Stimulated activated effector memory CD8-positive, alpha-beta T cell treated with anti-CD3 and anti-CD28 coated beads, Interleukin-12 subunit alpha, Interleukin-12 subunit beta, amount 100 ng/mL, for 72 hours (primary cell): ENCODE data around the gene ALCAM.
A peak's percentile ranks its signal among the peaks of the same experiment; 100 is the strongest.

Experiments
- ATAC-seq: fragments of 150-1000 bp; cut with Tn5 transposase; 2 replicates; pipeline ENCODE4 v1.10.0; 2021
- DNase-seq, 2 donors: peaks; one replicate each; pipeline ENCODE4 v3.0.0; 2021 to 2022; ENCODE audit warnings: low spot score in 2 of 2
- H3K27ac Mint-ChIP-seq: one replicate; pipeline ENCODE4 v1.8.0; 2022; ENCODE audit warnings: mild to moderate bottlenecking, mixed read lengths
- H3K36me3 Mint-ChIP-seq: one replicate; pipeline ENCODE4 v1.8.0; 2022; ENCODE audit warnings: mild to moderate bottlenecking, mixed read lengths
- H3K4me1 Mint-ChIP-seq: one replicate; pipeline ENCODE4 v1.8.0; 2022; ENCODE audit warnings: mixed read lengths
- H3K4me3 Mint-ChIP-seq: one replicate; pipeline ENCODE4 v1.8.0; 2022; ENCODE audit warnings: mild to moderate bottlenecking, mixed read lengths
- H3K9me3 Mint-ChIP-seq: one replicate; pipeline ENCODE4 v1.8.0; 2022; ENCODE audit warnings: mixed read lengths

The ALCAM gene

DNA sequence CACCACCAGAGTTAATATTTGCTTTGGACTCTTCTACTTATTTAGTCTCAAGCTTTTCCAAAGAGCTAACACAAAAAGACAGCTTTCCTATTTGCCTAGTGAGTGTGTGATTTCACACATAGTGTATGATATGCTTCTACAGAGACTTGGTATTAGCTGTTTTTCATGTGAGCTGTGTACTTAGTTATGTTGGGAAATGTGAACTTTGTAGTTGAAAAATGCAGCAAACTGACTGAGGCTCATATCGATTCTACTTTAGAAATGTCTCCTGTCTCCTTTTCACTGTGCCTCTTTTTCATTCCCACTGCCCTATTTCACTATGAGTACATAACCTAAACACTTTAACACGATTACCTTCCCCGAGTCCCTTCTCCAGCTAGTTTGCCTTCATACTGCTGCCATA, 136.5 kb downstream of the ALCAM start:
- no peak overlapping the region for H3K27ac Mint-ChIP-seq
- no peaks in the 10 kb centered on the region for H3K36me3 Mint-ChIP-seq
- no peak for ATAC-seq
- no peaks in the 10 kb centered on the region for H3K9me3 Mint-ChIP-seq
- H3K4me3 Mint-ChIP-seq = no peak overlapping the region
- DNase-seq = no peak
- no peaks in the 10 kb centered on the region for H3K4me1 Mint-ChIP-seq

DNA sequence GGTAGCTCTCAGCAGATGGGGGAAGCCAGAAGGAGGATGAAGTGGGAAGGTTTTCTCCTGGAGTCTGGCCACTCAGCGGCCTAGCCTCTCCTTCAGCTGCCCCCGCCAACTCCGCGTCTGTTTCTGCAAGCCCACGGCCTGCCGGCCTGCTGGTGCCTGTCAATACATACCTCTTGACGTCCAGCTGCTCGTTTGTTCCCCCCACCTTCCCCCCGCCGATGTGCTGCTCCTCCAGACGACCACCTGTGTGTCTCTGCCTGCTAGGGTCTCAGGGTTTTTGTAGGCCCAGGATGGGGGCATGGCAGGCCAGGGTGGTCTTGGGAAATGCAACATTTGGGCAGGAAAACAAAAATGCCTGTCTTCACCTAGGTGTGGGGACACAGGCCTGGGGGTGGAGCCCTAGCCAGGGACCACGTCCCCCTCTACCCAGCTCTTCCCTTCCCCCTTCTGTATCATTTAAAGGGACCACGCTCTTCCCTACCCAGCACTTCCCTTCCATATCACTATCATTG, 137.8 kb downstream of the ALCAM start:
- H3K4me1 Mint-ChIP-seq = no peaks in the 10 kb centered on the region
- H3K36me3 Mint-ChIP-seq = no peaks in the 10 kb centered on the region
- no peak overlapping the region for H3K27ac Mint-ChIP-seq
- H3K9me3 Mint-ChIP-seq = no peaks in the 10 kb centered on the region
- no peak for DNase-seq
- no peak overlapping the region for H3K4me3 Mint-ChIP-seq
- ATAC-seq = no peak

DNA sequence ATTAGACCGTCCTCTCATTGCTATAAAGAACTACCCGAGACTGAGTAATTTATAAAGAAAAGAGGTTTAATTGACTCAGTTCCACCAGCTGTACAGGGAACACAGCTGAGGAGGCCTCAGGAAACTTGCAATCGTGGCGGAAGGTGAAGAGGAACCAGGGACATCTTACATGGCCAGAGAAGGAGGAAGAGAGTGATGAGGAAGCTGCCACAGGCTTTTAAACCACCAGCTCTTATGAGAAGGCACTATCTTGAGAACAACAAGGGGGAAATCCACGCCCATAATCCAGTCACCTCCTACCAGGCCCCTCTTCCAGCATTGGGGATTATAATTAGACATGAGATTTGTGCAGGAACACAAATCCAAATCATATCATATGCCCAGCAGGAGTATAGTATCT, 138.5 kb downstream of the ALCAM start:
- no peaks in the 10 kb centered on the region for H3K9me3 Mint-ChIP-seq
- no peaks in the 10 kb centered on the region for H3K36me3 Mint-ChIP-seq
- no peak for ATAC-seq
- no peak overlapping the region for H3K4me3 Mint-ChIP-seq
- no peaks in the 10 kb centered on the region for H3K4me1 Mint-ChIP-seq
- no peak for DNase-seq
- no peak overlapping the region for H3K27ac Mint-ChIP-seq

- Mint-ChIP-seq H3K36me3 (no peaks in the 10 kb centered on the region), H3K4me3 (no peak overlapping the region), H3K27ac (no peak overlapping the region), H3K4me1 (no peaks in the 10 kb centered on the region), H3K9me3 (no peaks in the 10 kb centered on the region)
- ATAC-seq (no peak), DNase-seq (no peak)
These were observed 144.3 kb downstream of the ALCAM start for GRCh38 chr3:105511031-105511430.

GRCh38 chr3:105512061-105512460, 145.4 kb downstream of the ALCAM start:
- Mint-ChIP-seq H3K36me3 (no peaks in the 10 kb centered on the region), H3K4me1 (no peaks in the 10 kb centered on the region), H3K9me3 (no peaks in the 10 kb centered on the region), H3K27ac (no peak overlapping the region), H3K4me3 (no peak overlapping the region)
- ATAC-seq (no peak), DNase-seq (no peak)

- Mint-ChIP-seq H3K9me3 (no peaks in the 10 kb centered on the region), H3K36me3 (no peaks in the 10 kb centered on the region), H3K4me1 (no peaks in the 10 kb centered on the region), H3K27ac (no peak overlapping the region), H3K4me3 (no peak overlapping the region)
- DNase-seq = no peak
- ATAC-seq = no peak
These were observed 146.3 kb downstream of the ALCAM start for GRCh38 chr3:105513042-105513441.

DNA sequence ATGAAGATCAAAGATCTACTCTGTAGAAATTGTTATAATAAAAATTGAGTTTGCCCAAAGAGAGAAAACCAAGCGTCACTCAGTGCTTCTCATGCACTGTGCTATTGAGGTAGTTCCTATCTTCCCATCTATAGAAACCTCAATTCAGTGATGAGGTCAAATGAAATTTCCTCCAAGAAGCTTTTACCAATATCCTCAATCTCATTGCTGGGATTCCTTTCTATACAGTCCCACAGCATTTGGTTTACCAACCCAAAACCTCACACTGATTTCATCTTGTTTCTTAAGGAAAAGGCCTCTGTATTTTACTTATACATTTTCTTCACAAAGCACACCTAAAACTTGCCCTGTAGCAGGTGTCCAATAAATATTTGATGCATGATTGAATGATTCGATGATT, 147.2 kb downstream of the ALCAM start:
- Mint-ChIP-seq H3K27ac (no peak overlapping the region), H3K9me3 (no peaks in the 10 kb centered on the region), H3K4me1 (no peaks in the 10 kb centered on the region), H3K36me3 (no peaks in the 10 kb centered on the region), H3K4me3 (no peak overlapping the region)
- DNase-seq (no peak), ATAC-seq (no peak)

- no peak overlapping the region for H3K4me3 Mint-ChIP-seq
- H3K9me3 Mint-ChIP-seq = no peaks in the 10 kb centered on the region
- H3K36me3 Mint-ChIP-seq = no peaks in the 10 kb centered on the region
- no peak overlapping the region for H3K27ac Mint-ChIP-seq
- no peaks in the 10 kb centered on the region for H3K4me1 Mint-ChIP-seq
- DNase-seq (no peak), ATAC-seq (no peak)
These were observed 148.7 kb downstream of the ALCAM start for GRCh38 chr3:105515372-105515771.

DNA sequence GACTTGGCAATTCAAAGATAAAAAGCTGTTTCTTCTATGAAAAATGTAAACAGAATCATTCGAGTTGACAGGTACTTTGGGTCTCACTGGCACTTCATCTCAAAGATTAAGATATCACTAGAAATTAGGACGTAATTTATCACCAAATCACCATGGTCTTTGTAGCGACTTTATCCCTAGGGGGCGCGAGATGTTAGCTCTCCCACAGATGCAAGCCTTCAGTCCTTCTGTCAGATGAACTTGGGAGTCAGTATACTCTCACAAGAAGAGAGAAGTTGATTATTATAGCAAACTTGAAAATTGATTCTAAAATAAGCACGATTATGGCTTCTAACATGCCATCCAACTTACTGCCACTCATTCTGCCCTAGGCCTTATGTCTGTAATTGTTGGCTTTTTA, 150.3 kb downstream of the ALCAM start:
- no peaks in the 10 kb centered on the region for H3K4me1 Mint-ChIP-seq
- H3K4me3 Mint-ChIP-seq = no peak overlapping the region
- DNase-seq (no peak), ATAC-seq (no peak)
- H3K9me3 Mint-ChIP-seq = no peaks in the 10 kb centered on the region
- H3K36me3 Mint-ChIP-seq = no peaks in the 10 kb centered on the region
- no peak overlapping the region for H3K27ac Mint-ChIP-seq

GRCh38 chr3:105518203-105518602, 151.5 kb downstream of the ALCAM start:
- H3K4me1 Mint-ChIP-seq = no peaks in the 10 kb centered on the region
- H3K4me3 Mint-ChIP-seq = no peak overlapping the region
- H3K9me3 Mint-ChIP-seq = no peaks in the 10 kb centered on the region
- H3K27ac Mint-ChIP-seq = no peak overlapping the region
- no peaks in the 10 kb centered on the region for H3K36me3 Mint-ChIP-seq
- no peak for ATAC-seq
- no peak for DNase-seq

DNA sequence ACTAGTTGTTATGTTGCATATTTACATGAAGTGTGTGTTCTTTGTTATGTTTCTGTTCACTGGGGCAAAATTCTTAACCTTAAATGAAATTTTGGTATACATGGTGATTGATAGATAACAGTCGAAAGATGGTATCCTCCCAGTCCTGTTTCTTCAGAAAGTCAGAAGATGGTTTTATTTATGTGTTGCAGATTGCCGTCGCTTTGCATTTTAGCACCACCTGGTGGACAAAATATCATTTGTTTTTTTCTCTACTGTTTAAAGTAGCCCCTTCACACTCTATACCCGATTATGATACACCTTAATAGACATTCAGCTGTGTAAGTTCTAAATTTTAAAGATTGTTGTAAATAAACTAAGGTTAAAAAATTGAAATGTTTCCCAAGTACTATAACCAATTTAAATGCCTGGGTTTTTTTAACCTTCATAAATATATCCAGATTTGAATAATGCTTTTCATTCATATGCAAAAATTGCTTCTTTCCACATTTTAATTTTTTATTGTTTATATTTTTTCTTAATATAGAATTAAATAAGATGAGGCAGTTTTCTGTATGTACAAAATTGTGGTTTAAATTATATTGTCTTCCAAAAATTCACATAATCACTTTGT, 152.2 kb downstream of the ALCAM start:
- H3K27ac Mint-ChIP-seq = no peak overlapping the region

DNA sequence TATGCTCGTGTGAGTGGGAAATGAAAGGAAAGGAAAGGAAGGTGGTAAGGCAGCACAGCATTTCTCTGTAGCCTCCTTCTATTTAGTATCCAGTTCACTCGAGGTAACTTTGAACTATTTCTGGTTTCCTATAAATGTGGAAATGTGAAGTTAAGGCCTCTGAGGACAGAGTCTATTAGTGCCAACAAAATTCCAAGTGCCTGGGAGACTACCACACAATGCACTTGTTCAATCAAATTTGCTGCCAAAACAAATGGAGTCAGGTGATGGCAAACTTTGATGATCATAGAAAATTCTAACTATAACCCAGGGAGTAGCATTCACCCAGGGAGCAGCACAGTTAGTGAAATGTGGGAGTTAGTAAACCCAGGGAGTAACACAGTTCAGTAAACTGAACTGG, 155.1 kb downstream of the ALCAM start:
- ATAC-seq = no peak
- Mint-ChIP-seq H3K9me3 (no peaks in the 10 kb centered on the region), H3K4me1 (no peaks in the 10 kb centered on the region), H3K27ac (no peak overlapping the region), H3K4me3 (no peak overlapping the region), H3K36me3 (no peaks in the 10 kb centered on the region)
- DNase-seq = no peak

More for the DNA sequence above, 152.2 kb downstream of the ALCAM start:
- Mint-ChIP-seq H3K4me3 (no peak overlapping the region), H3K9me3 (no peaks in the 10 kb centered on the region), H3K36me3 (no peaks in the 10 kb centered on the region), H3K4me1 (no peaks in the 10 kb centered on the region)
- DNase-seq = no peak
- ATAC-seq = peak; percentile 70

DNA sequence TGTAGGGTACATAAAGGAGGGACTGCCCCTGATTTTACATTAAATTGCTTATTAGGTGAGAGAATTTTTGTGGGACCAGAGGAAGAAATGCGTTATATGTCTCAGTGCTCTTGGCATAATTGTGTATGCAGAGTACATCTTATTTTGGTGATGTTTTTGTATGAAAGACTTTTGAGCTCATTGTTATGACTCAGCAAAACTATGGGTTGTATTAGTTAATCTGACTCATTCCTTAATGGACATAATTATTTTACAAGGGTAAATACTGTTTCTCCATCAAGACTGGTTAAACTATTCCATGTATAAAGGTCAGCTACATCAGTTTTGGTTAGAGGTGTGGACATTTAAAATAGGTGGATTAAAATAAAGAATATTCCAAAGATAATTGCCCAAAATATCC, 156.8 kb downstream of the ALCAM start:
- H3K9me3 Mint-ChIP-seq = no peaks in the 10 kb centered on the region
- DNase-seq = no peak
- H3K27ac Mint-ChIP-seq = no peak overlapping the region
- H3K4me1 Mint-ChIP-seq = no peaks in the 10 kb centered on the region
- ATAC-seq = no peak
- H3K36me3 Mint-ChIP-seq = no peaks in the 10 kb centered on the region
- no peak overlapping the region for H3K4me3 Mint-ChIP-seq

- no peaks in the 10 kb centered on the region for H3K9me3 Mint-ChIP-seq
- ATAC-seq = no peak
- H3K4me1 Mint-ChIP-seq = no peaks in the 10 kb centered on the region
- H3K27ac Mint-ChIP-seq = no peak overlapping the region
- H3K36me3 Mint-ChIP-seq = no peaks in the 10 kb centered on the region
- H3K4me3 Mint-ChIP-seq = no peak overlapping the region
- DNase-seq = no peak
These were observed 158.8 kb downstream of the ALCAM start for GRCh38 chr3:105525531-105525930.

GRCh38 chr3:105526360-105527111, 159.8 kb downstream of the ALCAM start:
- ATAC-seq = no peak
- no peak for DNase-seq
- H3K4me3 Mint-ChIP-seq = no peak overlapping the region
- H3K27ac Mint-ChIP-seq = no peak overlapping the region
- no peaks in the 10 kb centered on the region for H3K4me1 Mint-ChIP-seq
- H3K9me3 Mint-ChIP-seq = no peaks in the 10 kb centered on the region
- H3K36me3 Mint-ChIP-seq = no peaks in the 10 kb centered on the region

DNA sequence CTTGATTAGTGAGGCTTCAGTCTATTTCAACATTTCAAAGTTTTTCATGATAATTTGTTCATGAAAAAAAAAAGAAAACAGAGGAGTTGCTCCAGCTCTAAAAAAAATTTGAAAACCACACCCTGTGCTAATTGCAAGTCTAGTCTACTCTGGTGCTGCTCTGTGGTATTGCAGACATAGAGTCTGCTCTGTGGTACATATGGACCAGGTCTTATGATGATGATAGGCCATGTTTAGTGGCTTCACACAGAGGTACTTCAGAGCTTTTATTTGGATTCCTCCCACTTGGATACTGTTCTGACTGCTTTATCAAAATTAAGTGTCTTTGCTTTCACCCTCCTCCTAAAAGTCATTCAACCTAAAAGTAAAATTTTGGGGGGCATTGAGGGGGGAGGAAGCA, 160.8 kb downstream of the ALCAM start:
- ATAC-seq = peak; percentile 64

More for the DNA sequence above, 160.8 kb downstream of the ALCAM start:
- Mint-ChIP-seq H3K4me3 (no peak overlapping the region), H3K9me3 (no peaks in the 10 kb centered on the region), H3K36me3 (no peaks in the 10 kb centered on the region), H3K27ac (no peak overlapping the region), H3K4me1 (no peaks in the 10 kb centered on the region)
- no peak for DNase-seq
